Heart left ventricle (tissue), 16 donors: ENCODE results near the gene IFNA5. TPM values are rescaled to one million over a fixed set of nuclear protein-coding genes. Genes with fewer than 3 reads are reported as not detected.

Experiments used
- ATAC-seq, 4 donors: fragments of 200-7000 bp; cut with Tn5 transposase; one replicate each; pipeline ENCODE4 v1.9.1; 2020 to 2022; ENCODE audit warnings: moderate library complexity in 4 of 4, mild to moderate bottlenecking in 3 of 4, moderate number of reproducible peaks in 1 of 4
- DNase-seq, 5 donors: peaks; one replicate each; pipeline ENCODE4 v3.0.0-alpha.2; 2020
- H3K27ac ChIP-seq, 12 donors: fragments of 200-600 bp; sonication (generic) in 4 of 12; one replicate each; pipeline versions ENCODE4 v1.5.0 to v1.8.0; 2016 to 2022; ENCODE audit warnings: mild to moderate bottlenecking in 2 of 12
- H3K27me3 ChIP-seq, 9 donors: fragments of 200-600 bp; sonication (generic) in 2 of 9; one replicate each; pipeline versions ENCODE4 v1.5.1 to v1.8.0; 2016 to 2022; ENCODE audit warnings: mild to moderate bottlenecking in 3 of 9
- H3K36me3 ChIP-seq, 9 donors: fragments of 200-600 bp; sonication (generic) in 2 of 9; one replicate each; pipeline versions ENCODE4 v1.5.0 to v1.8.0; 2018 to 2022; ENCODE audit warnings: mild to moderate bottlenecking in 2 of 9
- H3K4me1 ChIP-seq, 12 donors: fragments of 200-600 bp; sonication (generic) in 4 of 12; one replicate each; pipeline versions ENCODE4 v1.5.0 to v1.8.0; 2016 to 2022; ENCODE audit warnings: mild to moderate bottlenecking in 3 of 12
- H3K4me3 ChIP-seq, 12 donors: fragments of 200-600 bp; sonication (generic) in 4 of 12; one replicate each; pipeline versions ENCODE4 v1.5.0 to v1.8.0; 2017 to 2022; ENCODE audit warnings: mild to moderate bottlenecking in 9 of 12, moderate library complexity in 4 of 12
- H3K9me3 ChIP-seq, 12 donors: fragments of 200-600 bp; sonication (generic) in 4 of 12; one replicate each; pipeline versions ENCODE4 v1.5.0 to v1.8.0; 2016 to 2022; ENCODE audit warnings: mild to moderate bottlenecking in 1 of 12
- POLR2A ChIP-seq, 2 donors: fragments of 450-650 bp; IDR thresholded peaks; one replicate each; pipeline ENCODE4 v1.6.1; 2017; ENCODE audit warnings: antibody characterized with exemption in 2 of 2, mild to moderate bottlenecking in 2 of 2, moderate library complexity in 2 of 2
- whole genome bisulfite sequencing, 4 donors: extraction: QIAGEN DNeasy Blood & Tissue Kit in 2 of 4; methylation state at CpG; one replicate each; pipeline versions ENCODE4 v1.1.5 to v1.1.7; 2013 to 2018; 5-methylcytosine and 5-hydroxymethylcytosine counted together
- intact Hi-C, 10 donors: fragments of 100-400 bp; cut with DNase I; formaldehyde crosslinking; loops; one replicate each; pipeline versions ENCODE4 v1.11.1 to v1.14.2; 2022
- polyA plus RNA-seq, 2 donors: library from polyadenylated mRNA; stranded (reverse); fragments of 200-250 nt; gene quantifications; one replicate each; pipeline ENCODE4 v1.2.3, GENCODE V29; 2013
- total RNA-seq, 9 donors: library from RNA; depleted of rRNA in 2 of 9; stranded (reverse); fragments of >200 nt in 2 of 9; fragmentation: NEBNext Ultra II Directional in 3 of 9; extraction: Animal tissue kit (Norgen Biotek cat#: 25700) in 3 of 9; gene quantifications; one replicate each; pipeline versions ENCODE4 v1.1.0 to v1.2.4, GENCODE V29; 2016 to 2023
- TF ChIP-seq, protein P1 (sequence below), 12 donors: fragments of 200-600 bp; sonication (generic) in 4 of 12; IDR thresholded peaks; one replicate each; pipeline versions ENCODE4 v1.5.0 to v1.8.0; 2018 to 2022; ENCODE audit warnings: antibody characterized with exemption in 12 of 12, mild to moderate bottlenecking in 5 of 12
- donor health status: ischemic (EF 13 %, LVEDD 7.1; RV severe dilation, severe dysfunction).
- donor health status: healthy with polysubstance abuse.
- donor health status: DM: no; HTN: yes; CAD: no.
- donor health status: DM: no; HTN: no; CAD: no.
- donor health status: ischemic (EF 25% LVEDD 6.9; RV normal size, moderate dysfunction).
- donor health status: ischemic (EF 25% LVEDD 5.7; RV mildly dilated, moderate dysfunction).
- donor health status: healthy.
- donor health status: DM: yes; HTN: yes; CAD: no.
- donor health status: ischemic (EF 35%, LVEDD 5.7; RV mildly dilated, moderate dysfunction).
- donor health status: nonischemic (EF 11% LVEDD 7.7; RV severe dilation, severe dysfunction).
- donor health status: DM: yes; HTN: yes; CAD: no.
- donor health status: PGD.
- donor health status: ischemic (EF 29% LVEDD 5.4; RV normal size, mild dysfunction).
- donor health status: nonischemic (EF 23%, LVEDD 6.1; RV moderate dilation, normal function).

Gene IFNA5
- total and polyA plus RNA-seq, 11 donors = not detected

DNA sequence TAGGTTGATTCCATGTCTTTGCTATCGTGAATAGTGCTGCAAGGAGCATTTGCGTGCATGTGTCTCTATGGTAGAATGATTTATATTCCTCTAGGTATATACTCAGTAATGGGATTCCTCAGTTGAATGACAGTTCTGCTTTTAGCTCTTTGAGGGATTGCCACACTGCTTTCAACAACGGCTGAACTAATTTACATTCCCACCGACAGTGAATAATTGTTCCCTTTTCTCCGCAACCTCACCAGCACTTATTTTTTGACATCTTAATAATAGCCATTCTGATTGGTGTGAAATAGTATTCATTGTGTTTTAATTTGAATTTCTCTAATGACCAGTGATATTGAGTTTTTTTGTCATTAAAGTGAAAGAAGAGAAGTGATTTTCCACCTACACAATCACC, 18.5 kb downstream of the IFNA5 start:
- Histone ChIP-seq H3K4me3 (no peak overlapping the region), H3K27ac (no peak overlapping the region), H3K36me3 (no peaks in the 10 kb centered on the region), H3K4me1 (no peaks in the 10 kb centered on the region), H3K27me3 (peaks cover 0 to 4% (median 0%) of the 10 kb centered on the region in 9 donors), H3K9me3 (no peaks in the 10 kb centered on the region)
- intact Hi-C loops = no loop called here
- DNase-seq (no peak), ATAC-seq (no peak)
- TF ChIP-seq, protein P1, sequence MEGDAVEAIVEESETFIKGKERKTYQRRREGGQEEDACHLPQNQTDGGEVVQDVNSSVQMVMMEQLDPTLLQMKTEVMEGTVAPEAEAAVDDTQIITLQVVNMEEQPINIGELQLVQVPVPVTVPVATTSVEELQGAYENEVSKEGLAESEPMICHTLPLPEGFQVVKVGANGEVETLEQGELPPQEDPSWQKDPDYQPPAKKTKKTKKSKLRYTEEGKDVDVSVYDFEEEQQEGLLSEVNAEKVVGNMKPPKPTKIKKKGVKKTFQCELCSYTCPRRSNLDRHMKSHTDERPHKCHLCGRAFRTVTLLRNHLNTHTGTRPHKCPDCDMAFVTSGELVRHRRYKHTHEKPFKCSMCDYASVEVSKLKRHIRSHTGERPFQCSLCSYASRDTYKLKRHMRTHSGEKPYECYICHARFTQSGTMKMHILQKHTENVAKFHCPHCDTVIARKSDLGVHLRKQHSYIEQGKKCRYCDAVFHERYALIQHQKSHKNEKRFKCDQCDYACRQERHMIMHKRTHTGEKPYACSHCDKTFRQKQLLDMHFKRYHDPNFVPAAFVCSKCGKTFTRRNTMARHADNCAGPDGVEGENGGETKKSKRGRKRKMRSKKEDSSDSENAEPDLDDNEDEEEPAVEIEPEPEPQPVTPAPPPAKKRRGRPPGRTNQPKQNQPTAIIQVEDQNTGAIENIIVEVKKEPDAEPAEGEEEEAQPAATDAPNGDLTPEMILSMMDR (IDR thresholded peaks at IDR 0.05) = no peak
- TF ChIP-seq POLR2A (IDR thresholded peaks at IDR 0.05) = no peak
- WGBS, 4 donors = 81 to 84% (median 83%) methylated on average over 5 of the region's 5 CpGs

DNA sequence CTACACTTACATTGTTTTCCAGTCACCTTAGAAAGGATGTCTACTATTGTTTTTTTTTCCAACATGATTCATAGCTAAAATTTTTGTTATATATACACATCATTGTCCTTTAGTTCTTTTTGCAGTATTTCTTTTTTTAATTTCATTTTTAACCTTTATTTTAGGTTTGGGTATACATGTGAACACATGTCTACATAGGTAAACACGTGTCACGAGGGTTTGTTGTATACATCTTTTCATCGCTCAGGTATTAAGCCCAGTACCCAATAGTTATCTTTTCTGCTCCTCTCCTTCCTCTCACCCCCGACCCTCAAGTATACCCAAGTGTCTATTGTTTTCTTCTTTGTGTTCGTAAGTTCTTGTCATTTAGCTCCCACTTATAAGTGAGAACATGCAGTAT, 19.0 kb downstream of the IFNA5 start:
- ATAC-seq (no peak), DNase-seq (no peak)
- H3K27me3 ChIP-seq = peaks cover 0 to 4% (median 0%) of the 10 kb centered on the region in 9 donors
- H3K27ac ChIP-seq = no peak overlapping the region
- 79 to 88% (median 85%) methylated on average over 5 of the region's 5 CpGs for WGBS, 4 donors
- intact Hi-C loops = no loop called here
- no peaks in the 10 kb centered on the region for H3K4me1 ChIP-seq
- no peak overlapping the region for H3K4me3 ChIP-seq
- no peaks in the 10 kb centered on the region for H3K9me3 ChIP-seq
- TF ChIP-seq, protein P1 (IDR thresholded peaks at IDR 0.05) = no peak
- no peak for TF ChIP-seq POLR2A (IDR thresholded peaks at IDR 0.05)
- H3K36me3 ChIP-seq = no peaks in the 10 kb centered on the region

DNA sequence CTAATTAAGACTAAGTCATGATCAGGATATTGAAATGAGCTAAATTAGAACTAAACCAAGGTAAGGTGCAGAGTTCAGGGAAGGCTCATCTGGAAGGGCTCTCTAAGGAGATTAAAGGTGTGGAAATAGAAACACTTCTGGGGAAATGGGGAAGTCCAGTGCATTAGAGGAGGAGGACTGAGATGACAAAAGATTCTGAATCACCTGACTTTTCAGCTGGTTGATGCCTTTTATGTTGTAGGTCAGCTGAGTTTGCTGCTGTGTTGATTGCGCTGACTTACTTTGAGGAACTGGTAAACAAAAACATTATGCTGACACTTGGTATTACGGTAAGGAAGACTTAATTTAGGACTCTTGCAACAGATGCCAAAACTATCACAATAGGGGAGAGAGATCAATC, 23.8 kb downstream of the IFNA5 start:
- WGBS, 4 donors = 39 to 75% (median 56%) methylated on average over 2 of the region's 2 CpGs
- no peak overlapping the region for H3K4me3 ChIP-seq

DNA sequence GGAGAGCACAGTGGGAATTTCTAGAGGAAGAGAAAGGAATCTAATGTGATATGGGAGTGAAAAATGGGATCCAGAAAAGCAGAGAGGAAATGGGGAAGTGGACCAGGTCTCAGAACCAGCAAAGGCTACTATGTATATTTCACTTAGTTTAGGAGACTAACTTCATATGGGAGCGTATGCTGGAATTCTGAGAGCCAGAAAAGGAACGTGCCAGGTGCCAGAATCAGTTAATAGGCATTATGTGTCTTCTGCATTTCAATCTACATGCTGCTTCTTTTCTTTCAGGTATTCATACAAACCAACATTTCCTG, 36.8 kb downstream of the IFNA5 start:
- Histone ChIP-seq H3K27ac (no peak overlapping the region), H3K36me3 (no peaks in the 10 kb centered on the region), H3K27me3 (peaks cover 0 to 18% (median 0%) of the 10 kb centered on the region in 9 donors), H3K4me3 (no peak overlapping the region), H3K4me1 (no peaks in the 10 kb centered on the region), H3K9me3 (peaks cover 0 to 7% (median 0%) of the 10 kb centered on the region in 12 donors)
- WGBS, 4 donors = 39 to 58% (median 47%) methylated on average over 2 of the region's 2 CpGs
- TF ChIP-seq, protein P1 (IDR thresholded peaks at IDR 0.05) = no peak
- no peak for TF ChIP-seq POLR2A (IDR thresholded peaks at IDR 0.05)
- ATAC-seq (no peak), DNase-seq (no peak)
- intact Hi-C loops = no loop called here

More for the DNA sequence above, 23.8 kb downstream of the IFNA5 start:
- no peak for DNase-seq
- H3K4me1 ChIP-seq = no peaks in the 10 kb centered on the region
- TF ChIP-seq, protein P1 (IDR thresholded peaks at IDR 0.05) = no peak
- no peak for TF ChIP-seq POLR2A (IDR thresholded peaks at IDR 0.05)
- peaks cover 0 to 9% (median 0%) of the 10 kb centered on the region in 9 donors for H3K27me3 ChIP-seq
- no peak overlapping the region for H3K27ac ChIP-seq
- no peak for ATAC-seq
- intact Hi-C loops = no loop called here
- H3K36me3 ChIP-seq = no peaks in the 10 kb centered on the region
- H3K9me3 ChIP-seq = no peaks in the 10 kb centered on the region
